GM19372 (cell line): ENCODE results near the gene PYGB.
"Not testable (repeated sequence)": the region's sequence is repeated elsewhere in the genome, so short reads cannot be mapped to it uniquely, and the experiment has no call there.

Source experiments
- ATAC-seq: cut with Tn5 transposase; IDR thresholded peaks from one replicate; pipeline ENCODE4 v1.9.1; 2021; ENCODE audit warnings: mild to moderate bottlenecking, low read depth, moderate library complexity; ENCODE audit not compliant: unreplicated experiment

PYGB gene

GRCh38 chr20:25259788-25260254, 11.9 kb downstream of the PYGB start:
- no peak for ATAC-seq

- not testable (repeated sequence) for ATAC-seq
Measured at GRCh38 chr20:25260770-25261437, 13.0 kb downstream of the PYGB start.

DNA sequence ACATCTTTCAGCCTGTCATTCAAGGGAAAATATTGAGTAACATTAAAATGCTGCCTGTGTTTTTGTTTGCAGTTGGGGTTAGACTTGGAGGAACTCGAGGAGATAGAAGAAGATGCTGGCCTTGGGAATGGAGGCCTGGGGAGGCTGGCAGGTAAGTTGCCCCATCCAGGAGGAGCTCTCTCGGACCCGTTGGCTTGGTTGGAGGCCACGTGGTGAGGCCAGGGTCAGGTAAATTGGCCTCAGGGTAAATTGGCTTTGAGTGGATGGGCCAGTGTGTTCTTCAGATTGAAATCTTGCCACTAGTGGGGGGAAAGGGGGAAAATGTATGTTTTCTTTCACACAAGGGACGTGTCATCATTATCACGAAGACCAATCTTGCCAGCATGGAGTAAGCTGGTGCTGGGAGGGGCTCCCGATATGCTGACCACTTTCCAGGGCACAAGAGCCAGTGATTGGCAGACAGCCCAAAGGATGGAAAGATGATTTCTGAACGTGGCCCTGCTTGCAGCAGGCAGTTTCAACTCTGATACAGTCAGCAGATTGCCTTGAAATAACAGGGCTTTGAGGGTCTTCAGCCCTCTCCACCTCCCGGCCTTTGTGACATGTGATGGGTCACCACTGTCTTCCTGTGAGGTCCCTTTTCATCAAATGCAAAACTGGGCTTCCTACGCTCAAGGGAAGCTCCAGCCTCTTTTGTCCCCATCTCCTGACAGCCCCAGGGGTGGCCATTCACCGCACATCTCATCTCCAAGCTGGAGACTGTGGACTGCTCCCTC, 21.4 kb downstream of the PYGB start:
- no peak for ATAC-seq

- ATAC-seq, result no peak
Measured at GRCh38 chr20:25269833-25270170, 21.9 kb downstream of the PYGB start.

DNA sequence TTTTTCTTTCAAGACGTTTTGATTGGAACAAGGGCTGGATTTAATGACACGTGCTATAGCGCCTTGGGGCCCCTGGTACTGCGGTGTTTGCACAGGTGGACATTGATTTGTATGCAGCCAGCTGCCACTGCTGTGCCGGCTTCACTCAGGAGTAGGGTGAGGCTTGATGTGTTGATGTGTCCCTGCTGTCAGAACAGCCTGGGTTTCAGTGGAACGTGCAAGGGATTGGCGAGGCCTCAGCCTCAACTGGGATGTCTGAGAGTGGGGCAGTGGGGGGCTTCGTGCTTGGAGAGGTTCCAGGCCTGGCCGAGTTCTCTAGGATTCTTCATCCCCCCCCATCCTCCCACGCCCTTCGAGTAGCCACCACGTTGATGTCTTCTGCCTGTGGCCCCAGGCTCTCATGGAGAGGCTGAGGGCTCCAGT, 23.0 kb downstream of the PYGB start:
- ATAC-seq, result no peak

DNA sequence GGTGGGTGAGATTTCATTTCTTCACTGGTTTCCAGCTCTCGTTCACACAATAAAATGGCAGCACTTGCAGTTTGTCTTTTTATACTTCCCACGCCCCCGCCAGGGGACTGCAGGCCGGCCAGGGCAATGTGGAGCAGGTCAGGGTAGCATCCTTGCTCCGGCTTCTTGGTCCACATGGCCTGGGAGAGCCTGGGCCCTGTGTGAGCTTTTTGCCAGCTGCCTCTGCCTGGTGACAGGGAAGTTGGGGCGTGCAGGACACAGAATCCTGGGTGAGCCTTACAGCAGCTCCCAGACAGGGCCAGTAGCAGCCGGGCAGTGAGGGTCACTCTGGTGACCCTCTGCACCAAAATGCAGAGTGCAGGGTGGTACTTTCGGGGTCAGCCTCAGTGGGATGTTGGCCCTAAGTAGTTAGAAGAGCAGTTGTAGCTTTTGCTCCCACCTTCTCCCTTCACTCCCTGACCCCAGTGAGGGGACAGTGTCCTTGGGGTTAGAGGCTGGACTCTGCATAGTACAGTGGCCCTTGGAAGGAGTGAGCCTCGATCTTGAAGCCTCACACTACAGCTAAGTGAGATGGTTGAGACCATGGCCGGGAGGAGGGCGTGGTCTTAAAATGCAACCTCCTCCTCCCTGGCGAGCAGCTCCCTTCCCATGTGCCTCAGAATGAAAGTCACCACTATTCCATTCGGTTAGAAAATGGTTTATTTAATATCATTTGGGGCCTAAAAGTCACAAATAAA, 23.8 kb downstream of the PYGB start:
- ATAC-seq, result no peak

GRCh38 chr20:25272223-25273000, 24.5 kb downstream of the PYGB start:
- no peak for ATAC-seq

DNA sequence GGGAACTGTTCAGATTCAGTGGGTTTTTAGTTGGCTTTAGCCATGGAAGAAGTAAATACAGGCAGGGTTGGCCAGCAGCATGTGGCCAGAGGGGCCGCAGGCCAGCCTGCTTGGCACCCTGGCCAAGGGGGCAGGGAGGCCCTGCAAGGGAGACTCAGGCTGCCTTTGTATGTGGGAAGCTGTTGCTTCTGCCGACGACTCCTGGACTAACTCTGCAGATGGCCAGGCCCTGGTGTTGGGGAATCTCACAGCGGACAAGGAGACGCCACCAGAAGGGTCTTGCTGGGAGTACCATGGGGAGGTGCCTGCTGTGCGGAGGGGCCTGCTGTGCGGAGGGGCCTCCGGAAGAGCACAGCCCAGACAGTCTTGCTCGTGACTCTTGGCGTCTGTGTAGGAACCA, 25.2 kb downstream of the PYGB start:
- no peak for ATAC-seq

GRCh38 chr20:25273541-25274358, 25.9 kb downstream of the PYGB start:
- no peak for ATAC-seq

GRCh38 chr20:25274481-25274880, 26.6 kb downstream of the PYGB start:
- ATAC-seq, result no peak

GRCh38 chr20:25274891-25275812, 27.3 kb downstream of the PYGB start:
- ATAC-seq, result no peak

GRCh38 chr20:25275813-25276532, 28.1 kb downstream of the PYGB start:
- ATAC-seq, result no peak

- no peak for ATAC-seq
Measured at GRCh38 chr20:25276533-25277050, 28.7 kb downstream of the PYGB start.

GRCh38 chr20:25277051-25277801, 29.3 kb downstream of the PYGB start:
- ATAC-seq, result no peak

- ATAC-seq, result no peak
Measured at GRCh38 chr20:25277941-25278521, 30.1 kb downstream of the PYGB start.

GRCh38 chr20:25278636-25279361, 30.9 kb downstream of the PYGB start:
- ATAC-seq, result no peak
